Measurements from ENCODE around the gene CMC1. TPM values are rescaled to one million over a fixed set of nuclear protein-coding genes. Genes with fewer than 3 reads are reported as not detected.
"Not testable (repeated sequence)": the region's sequence is repeated elsewhere in the genome, so short reads cannot be mapped to it uniquely, and the experiment has no call there.

CMC1 gene
- total RNA-seq: 10 to 100 TPM; 10.5 to 16.2 TPM

DNA sequence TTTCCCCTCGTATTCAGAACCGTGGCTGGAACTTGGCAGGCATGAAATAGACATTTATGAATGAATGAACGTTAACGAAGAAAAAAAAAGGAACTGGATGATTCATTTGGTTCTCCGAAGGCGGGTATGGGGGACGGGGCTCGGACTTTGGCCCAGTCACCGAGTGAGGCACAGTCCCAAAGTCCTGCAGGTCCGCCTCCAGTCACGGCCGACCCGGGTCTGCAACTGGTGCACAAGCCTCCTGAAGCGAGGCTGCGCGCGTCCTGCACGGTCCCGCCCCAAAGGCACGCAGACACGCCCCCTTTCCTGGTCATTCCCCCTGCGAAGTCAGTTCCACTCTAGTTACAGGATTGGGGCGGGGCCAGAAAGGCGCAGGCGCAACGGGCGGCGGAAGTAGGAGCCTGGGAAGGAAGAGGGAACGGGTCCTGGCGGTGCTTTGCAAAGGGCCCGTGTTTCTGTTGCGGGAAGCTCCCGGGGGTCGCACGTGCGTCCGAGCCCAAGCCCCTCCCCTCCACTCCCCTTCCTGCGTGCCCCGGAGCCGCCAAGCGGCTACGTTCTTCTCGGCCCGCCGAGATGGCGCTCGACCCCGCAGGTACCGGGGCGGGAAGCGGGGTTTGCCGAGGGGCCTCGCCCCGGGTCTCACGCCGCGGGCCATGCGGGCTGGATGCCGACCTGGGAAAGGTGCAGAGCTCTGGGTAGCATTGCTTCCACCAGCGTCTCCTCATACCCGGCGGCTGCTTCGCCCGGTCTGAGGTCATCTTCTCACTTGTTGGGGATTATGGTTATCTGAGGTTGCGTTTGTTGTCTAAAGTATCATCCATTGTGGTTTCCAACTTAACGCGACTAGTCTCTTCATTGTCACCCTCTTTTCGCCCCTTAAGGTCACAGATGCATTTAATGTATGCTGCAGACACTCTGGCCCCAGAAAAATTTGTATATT is at the start of gene CMC1:
TSS of gene CMC1 (plus strand) at position 399 of the 940 bp plus-strand sequence. CDS start at position 574, 175 bp downstream.
- intact Hi-C loops (cut with DNase I): no loop called here
- TF ChIP-seq CTCF (IDR thresholded peaks at IDR 0.05): peak in 1 of 4 experiments; percentile 7
- peak; percentile 82 for TF ChIP-seq POLR2A (IDR thresholded peaks at IDR 0.05)
- TF ChIP-seq POLR2AphosphoS5 (IDR thresholded peaks at IDR 0.05): peak; percentile 98
- Histone ChIP-seq H3K27ac (peak within 1 kb of the TSS; percentile 75 to 79), H3K4me1 (replicated peaks) (no peaks in the 10 kb centered on the region), H3K9me3 (no peaks in the 10 kb centered on the region), H3K27me3 (replicated peaks; ENCODE audit: insufficient read depth) (no peaks in the 10 kb centered on the region), H3K36me3 (no peaks in the 10 kb centered on the region), H3K4me3 (peak within 1 kb of the TSS; percentile 94 to 95)
- DNase-seq (ENCODE audit: low spot score): peak; percentile 97
- under 1% methylated on average over 60 of the region's 68 CpGs for WGBS

- Histone ChIP-seq H3K27ac (no peak overlapping the region), H3K27me3 (replicated peaks; ENCODE audit: insufficient read depth) (no peaks in the 10 kb centered on the region), H3K4me3 (no peak overlapping the region), H3K36me3 (no peaks in the 10 kb centered on the region), H3K4me1 (replicated peaks) (no peaks in the 10 kb centered on the region), H3K9me3 (no peaks in the 10 kb centered on the region)
- WGBS: 85% methylated on average over 3 of the region's 3 CpGs
- TF ChIP-seq POLR2A (IDR thresholded peaks at IDR 0.05) (no peak), POLR2AphosphoS5 (IDR thresholded peaks at IDR 0.05) (no peak), CTCF (IDR thresholded peaks at IDR 0.05) (no peak)
- intact Hi-C loops (cut with DNase I): no loop called here
- DNase-seq (ENCODE audit: low spot score): no peak
Measured at GRCh38 chr3:28198161-28198560, 43.3 kb upstream of the CMC1 start.

- 78% methylated on average over 3 of the region's 3 CpGs for WGBS
- no peak for TF ChIP-seq CTCF (IDR thresholded peaks at IDR 0.05)
- TF ChIP-seq POLR2AphosphoS5 (IDR thresholded peaks at IDR 0.05): no peak
- TF ChIP-seq POLR2A (IDR thresholded peaks at IDR 0.05): no peak
- H3K4me3 ChIP-seq: no peak overlapping the region
- no peaks in the 10 kb centered on the region for H3K9me3 ChIP-seq
- H3K27ac ChIP-seq: no peak overlapping the region
- no peaks in the 10 kb centered on the region for H3K36me3 ChIP-seq
- no peak for DNase-seq (ENCODE audit: low spot score)
- intact Hi-C loops (cut with DNase I): no loop called here
- no peaks in the 10 kb centered on the region for H3K27me3 ChIP-seq (replicated peaks; ENCODE audit: insufficient read depth)
- no peaks in the 10 kb centered on the region for H3K4me1 ChIP-seq (replicated peaks)
Measured at GRCh38 chr3:28198974-28199373, 42.4 kb upstream of the CMC1 start.

DNA sequence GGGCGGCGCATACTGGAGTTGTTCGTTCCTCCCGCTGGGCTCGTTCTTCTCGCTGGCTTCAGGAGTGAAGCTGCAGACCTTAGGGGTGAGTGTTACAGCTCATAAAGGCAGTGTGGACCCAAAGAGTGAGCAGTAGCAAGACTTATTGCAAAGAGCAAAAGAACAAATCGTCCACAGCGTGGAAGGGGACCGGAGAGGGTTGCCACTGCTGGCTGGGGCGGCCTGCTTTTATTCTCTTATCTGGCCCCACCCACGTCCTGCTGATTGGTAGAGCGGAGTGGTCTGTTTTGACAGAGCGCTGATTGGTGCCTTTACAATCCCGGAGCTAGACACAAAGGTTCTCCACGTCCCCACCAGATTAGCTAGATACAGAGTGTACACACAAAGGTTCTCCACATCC is 41.8 kb upstream of the CMC1 start:
- H3K4me3 ChIP-seq; H3K36me3 ChIP-seq; H3K27ac ChIP-seq; H3K4me1 ChIP-seq (replicated peaks); intact Hi-C loops (cut with DNase I); DNase-seq (ENCODE audit: low spot score); H3K9me3 ChIP-seq; H3K27me3 ChIP-seq (replicated peaks; ENCODE audit: insufficient read depth): not testable (repeated sequence)
- WGBS: 93% methylated on average over 15 of the region's 15 CpGs

GRCh38 chr3:28200366-28200848 is 41.0 kb upstream of the CMC1 start:
- DNase-seq (ENCODE audit: low spot score); H3K4me3 ChIP-seq; H3K9me3 ChIP-seq; H3K36me3 ChIP-seq; H3K4me1 ChIP-seq (replicated peaks); intact Hi-C loops (cut with DNase I); H3K27me3 ChIP-seq (replicated peaks; ENCODE audit: insufficient read depth); H3K27ac ChIP-seq: not testable (repeated sequence)
- WGBS: 59% methylated on average over 47 of the region's 47 CpGs

DNA sequence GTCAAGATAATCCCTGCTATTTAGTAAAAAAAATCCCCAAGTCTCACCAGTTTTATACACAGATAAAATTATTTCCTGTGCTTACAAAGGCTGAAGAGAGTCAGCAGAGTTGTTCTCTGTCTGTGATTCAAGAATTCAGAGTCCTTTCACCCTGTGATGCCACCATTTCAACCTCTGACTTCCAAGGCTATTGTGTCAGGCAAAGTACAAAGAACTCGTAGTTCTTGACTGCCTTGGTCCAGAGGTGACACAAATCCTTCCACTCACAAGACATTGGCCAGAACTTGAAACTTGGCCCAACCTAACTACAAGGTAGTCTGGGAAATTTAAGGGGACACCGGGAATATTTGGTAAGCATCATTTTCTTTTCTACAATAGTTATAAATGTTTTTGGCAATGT is 34.9 kb upstream of the CMC1 start:
- 41% methylated on average over 2 of the region's 2 CpGs for WGBS
- DNase-seq (ENCODE audit: low spot score): no peak
- H3K36me3 ChIP-seq: no peaks in the 10 kb centered on the region
- intact Hi-C loops (cut with DNase I): no loop called here
- no peaks in the 10 kb centered on the region for H3K9me3 ChIP-seq
- H3K4me3 ChIP-seq: no peak overlapping the region
- H3K4me1 ChIP-seq (replicated peaks): no peaks in the 10 kb centered on the region
- H3K27ac ChIP-seq: no peak overlapping the region
- TF ChIP-seq CTCF (IDR thresholded peaks at IDR 0.05): no peak
- H3K27me3 ChIP-seq (replicated peaks; ENCODE audit: insufficient read depth): no peaks in the 10 kb centered on the region
